Activated naive CD8-positive, alpha-beta T cell treated with anti-CD3 and anti-CD28 coated beads, Interleukin-2, amount 10 ng/mL, durations not matched to agents 7 days and 5 days (primary cell): ENCODE results near the gene SEPTIN8. TPM values are rescaled to one million over a fixed set of nuclear protein-coding genes. Genes with fewer than 3 reads are reported as not detected.
A peak's percentile ranks its signal among the peaks of the same experiment; 100 is the strongest.

Source experiments
- ATAC-seq: fragments of 150-1000 bp; cut with Tn5 transposase; one replicate; pipeline ENCODE4 v1.10.0; 2021; ENCODE audit warnings: low read depth, moderate library complexity
- POLR2A ChIA-PET: fragments of 350-600 bp; sonication (Branson Sonifier 250); formaldehyde crosslinking; loops from one replicate; lab custom pipeline; 2021; ENCODE audit warnings: antibody characterized with exemption; lab: Charles Lee
- DNase-seq: peaks from one replicate; pipeline ENCODE4 v3.0.0; 2021
- H3K27ac Mint-ChIP-seq: one replicate; pipeline ENCODE4 v1.8.0; 2022; ENCODE audit warnings: mild to moderate bottlenecking, mixed read lengths
- H3K27me3 Mint-ChIP-seq: one replicate; pipeline ENCODE4 v1.8.0; 2022; ENCODE audit warnings: mild to moderate bottlenecking, moderate library complexity, mixed read lengths
- H3K36me3 Mint-ChIP-seq: one replicate; pipeline ENCODE4 v1.8.0; 2021; ENCODE audit warnings: mild to moderate bottlenecking, mixed read lengths
- H3K4me1 Mint-ChIP-seq: one replicate; pipeline ENCODE4 v1.8.0; 2021; ENCODE audit warnings: mixed read lengths
- H3K4me3 Mint-ChIP-seq: one replicate; pipeline ENCODE4 v1.8.0; 2022; ENCODE audit warnings: mild to moderate bottlenecking, moderate library complexity, mixed read lengths
- H3K9me3 Mint-ChIP-seq: one replicate; pipeline ENCODE4 v1.8.0; 2021; ENCODE audit warnings: mixed read lengths
- total RNA-seq, 2 experiments: library from RNA; stranded (reverse); gene quantifications; one replicate each; pipeline ENCODE4 v1.2.3, GENCODE V29; 2021

The SEPTIN8 gene
- total RNA-seq, 2 experiments from 2014 or later: 39.2 to 40.4 TPM

DNA sequence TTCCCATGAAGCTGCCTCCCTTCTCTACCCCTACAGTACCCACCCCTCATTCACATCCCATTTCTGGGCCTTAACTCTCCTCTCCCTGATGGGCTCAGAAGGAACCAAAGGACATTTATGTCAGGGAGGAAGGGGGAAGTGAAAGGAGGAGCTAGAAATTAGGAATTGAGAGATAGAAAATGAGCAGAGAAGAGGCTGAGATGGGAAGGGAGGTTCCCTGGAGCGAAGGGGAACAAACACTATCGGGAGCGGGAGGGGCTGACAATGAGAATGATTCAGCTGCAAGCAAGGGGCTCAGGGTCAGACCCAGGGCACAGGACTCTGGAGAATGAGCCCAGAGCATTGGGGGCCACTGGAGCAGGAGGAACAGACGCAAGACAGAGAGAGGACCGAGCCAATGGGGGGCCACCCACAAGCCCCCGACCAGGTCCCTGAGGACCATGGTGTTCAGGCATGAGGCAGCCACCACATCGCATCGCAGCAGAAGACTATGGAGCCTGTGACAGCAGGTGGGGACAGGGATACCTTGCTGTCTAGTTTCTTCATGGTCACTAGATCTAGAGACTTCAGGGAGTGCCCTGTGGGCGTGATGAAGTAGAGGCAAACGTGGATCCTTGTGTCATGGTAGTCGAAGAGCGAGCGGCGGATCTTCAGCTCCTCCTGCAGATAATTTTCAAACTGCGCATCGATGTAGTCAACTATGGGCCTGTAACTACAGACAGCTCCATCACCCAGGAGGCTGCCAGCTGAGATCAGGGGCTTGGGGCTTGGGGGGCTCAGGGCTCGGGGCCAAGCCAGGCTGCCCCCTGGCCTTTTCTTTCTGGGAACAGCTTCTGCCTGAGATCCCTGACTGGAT lies 13.6 kb downstream of the SEPTIN8 start:
- no peaks in the 10 kb centered on the region for H3K9me3 Mint-ChIP-seq
- ATAC-seq (no peak), DNase-seq (no peak)
- H3K27ac Mint-ChIP-seq: no peak overlapping the region
- peaks cover 7% of the 10 kb centered on the region for H3K36me3 Mint-ChIP-seq
- H3K27me3 Mint-ChIP-seq: no peaks in the 10 kb centered on the region
- H3K4me3 Mint-ChIP-seq: no peak overlapping the region
- POLR2A ChIA-PET: no interaction called here
- H3K4me1 Mint-ChIP-seq: no peaks in the 10 kb centered on the region

DNA sequence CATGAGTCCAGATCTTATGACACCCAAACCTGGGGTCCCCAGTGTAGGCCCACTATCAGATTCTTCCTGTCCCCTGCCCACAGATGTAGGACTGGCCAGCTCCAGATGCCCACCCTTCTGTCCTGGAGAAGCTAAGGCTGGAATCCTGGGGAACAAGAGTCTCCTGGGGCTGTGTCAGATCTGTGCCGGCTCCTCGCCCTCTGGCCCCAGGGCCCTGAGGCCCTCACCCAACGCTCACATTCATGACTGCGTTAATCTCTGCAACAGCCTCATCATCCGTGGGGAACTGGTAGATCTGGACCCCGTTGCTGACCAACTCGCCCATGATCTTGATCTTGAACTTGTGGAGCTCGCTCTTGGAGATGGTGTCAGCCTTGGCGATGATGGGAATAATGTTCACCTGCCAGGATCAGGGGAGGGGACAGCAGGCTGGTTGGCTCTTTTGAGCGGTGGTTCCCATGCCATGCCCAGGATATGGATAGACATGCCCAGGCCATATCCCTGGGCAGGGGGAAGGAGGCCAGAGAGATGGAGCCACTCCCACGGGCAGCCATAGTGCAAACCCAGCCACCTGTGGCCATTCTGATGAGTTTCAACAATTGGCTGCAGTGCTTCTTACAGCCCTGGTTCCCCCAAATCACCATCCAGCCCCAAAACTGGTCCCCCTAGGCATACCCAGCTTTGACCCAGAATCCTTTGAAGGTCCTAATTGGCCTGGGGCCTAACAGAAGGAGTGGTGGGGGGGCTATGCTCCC lies 14.6 kb downstream of the SEPTIN8 start:
- no peak overlapping the region for H3K4me3 Mint-ChIP-seq
- ATAC-seq (no peak), DNase-seq (no peak)
- no peaks in the 10 kb centered on the region for H3K4me1 Mint-ChIP-seq
- no peaks in the 10 kb centered on the region for H3K9me3 Mint-ChIP-seq
- POLR2A ChIA-PET: no interaction called here
- H3K36me3 Mint-ChIP-seq: peaks cover 7% of the 10 kb centered on the region
- H3K27ac Mint-ChIP-seq: no peak overlapping the region
- H3K27me3 Mint-ChIP-seq: no peaks in the 10 kb centered on the region

DNA sequence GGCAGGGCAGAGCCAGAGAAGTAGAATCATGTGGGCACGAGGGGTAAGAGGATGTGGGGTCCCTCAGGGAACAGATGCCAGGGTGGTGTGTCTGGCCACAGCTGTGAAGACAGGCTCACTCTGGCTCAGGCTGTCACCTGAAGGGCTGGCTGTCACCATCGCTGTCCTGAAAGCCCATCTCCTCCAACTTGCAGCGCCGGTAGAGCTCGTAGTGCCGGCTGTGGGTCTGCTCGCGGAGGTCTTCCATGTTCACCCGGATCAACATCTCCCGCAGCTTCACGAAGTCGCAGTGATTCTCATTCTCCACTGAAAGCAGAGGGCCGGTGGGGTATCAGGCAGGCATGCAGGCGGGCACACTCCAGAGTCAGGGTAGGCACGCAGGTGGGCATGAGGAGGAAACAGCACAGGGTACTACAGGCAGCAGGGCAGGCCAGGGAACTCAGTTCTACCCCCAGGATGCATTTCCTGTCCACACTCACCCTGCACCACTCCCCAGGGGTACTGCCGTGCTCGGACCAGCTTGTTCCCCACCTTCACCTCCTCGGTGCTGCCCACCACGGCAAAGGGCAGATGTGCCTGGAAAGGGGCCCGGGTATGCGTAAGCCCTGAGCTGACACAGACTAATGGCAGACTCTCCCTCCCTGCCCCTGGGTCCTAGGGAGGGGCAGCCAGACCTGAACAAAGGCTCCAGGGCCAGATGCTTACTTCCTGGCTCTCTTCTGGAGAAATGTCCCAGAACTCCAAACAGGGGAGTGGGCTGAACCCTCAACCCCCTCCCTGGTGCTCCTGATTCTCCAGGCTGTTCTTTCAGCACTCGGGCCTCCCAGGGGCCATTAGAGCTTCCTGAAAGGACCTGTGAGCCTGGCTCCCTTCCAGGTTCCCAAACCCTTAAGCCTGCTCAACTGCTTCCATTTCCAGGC lies 15.5 kb downstream of the SEPTIN8 start:
- POLR2A ChIA-PET: no interaction called here
- no peaks in the 10 kb centered on the region for H3K4me1 Mint-ChIP-seq

DNA sequence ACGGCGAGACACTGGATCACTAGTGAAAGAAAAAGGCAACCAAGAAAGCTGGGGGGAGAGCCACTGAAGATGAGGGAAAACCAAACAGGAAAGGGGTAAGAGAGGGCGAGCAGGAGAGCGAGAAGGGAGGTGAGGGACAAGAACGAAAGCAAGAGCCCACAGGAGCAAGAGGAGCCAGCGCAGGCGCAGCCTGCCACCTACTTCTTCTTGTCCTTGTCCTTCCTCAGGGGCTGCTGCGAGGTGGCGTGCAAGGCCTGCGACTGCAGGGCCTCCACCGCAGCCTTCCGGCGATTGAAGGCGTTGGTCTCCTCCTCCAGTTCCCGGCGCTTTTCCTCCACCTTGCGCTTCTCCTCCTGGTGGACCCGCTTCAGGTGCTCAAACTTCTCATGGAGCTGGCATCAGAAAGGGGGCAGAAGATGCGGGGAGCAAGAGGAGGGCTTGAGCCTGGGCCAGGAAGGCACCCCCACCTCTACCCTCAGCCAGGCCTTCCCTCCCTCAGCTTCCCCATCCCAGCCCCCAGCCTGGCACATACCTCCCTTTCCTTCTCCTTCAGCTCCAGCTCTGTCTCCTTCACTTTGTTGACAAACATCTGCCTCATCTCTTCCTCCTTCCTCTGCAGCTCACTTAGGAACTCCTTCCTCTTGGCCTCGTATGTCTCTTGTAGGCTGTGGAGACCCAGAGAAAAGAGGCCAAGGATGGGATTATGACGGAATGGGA lies 16.3 kb downstream of the SEPTIN8 start:
- H3K27me3 Mint-ChIP-seq: no peaks in the 10 kb centered on the region
- H3K27ac Mint-ChIP-seq: no peak overlapping the region
- no peaks in the 10 kb centered on the region for H3K9me3 Mint-ChIP-seq
- POLR2A ChIA-PET: no interaction called here
- H3K4me1 Mint-ChIP-seq: no peaks in the 10 kb centered on the region
- DNase-seq (no peak), ATAC-seq (no peak)
- H3K4me3 Mint-ChIP-seq: no peak overlapping the region
- H3K36me3 Mint-ChIP-seq: peaks cover 7% of the 10 kb centered on the region

More for the DNA sequence above, 15.5 kb downstream of the SEPTIN8 start:
- no peak overlapping the region for H3K27ac Mint-ChIP-seq
- H3K4me3 Mint-ChIP-seq: no peak overlapping the region
- H3K27me3 Mint-ChIP-seq: no peaks in the 10 kb centered on the region
- H3K9me3 Mint-ChIP-seq: no peaks in the 10 kb centered on the region
- DNase-seq: no peak
- no peak for ATAC-seq
- peaks cover 7% of the 10 kb centered on the region for H3K36me3 Mint-ChIP-seq

DNA sequence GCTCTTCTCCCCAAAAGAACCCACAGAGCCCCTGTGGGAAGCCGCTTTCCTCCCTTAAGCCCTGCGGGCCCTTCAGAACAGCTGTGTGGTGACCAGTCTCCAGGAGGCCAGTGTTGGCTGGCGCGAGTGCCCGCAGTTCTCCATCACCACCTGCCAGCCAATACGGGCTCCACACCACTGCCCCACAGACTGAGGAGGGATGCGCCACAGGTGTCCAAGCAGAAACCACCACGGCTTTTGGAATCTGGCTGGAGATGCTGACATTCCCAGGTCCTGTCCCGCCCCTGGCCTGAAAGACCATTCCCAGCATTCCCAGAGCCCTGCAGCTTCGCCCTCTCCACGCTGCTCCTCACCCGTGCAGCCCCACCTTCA lies 17.0 kb downstream of the SEPTIN8 start:
- ATAC-seq (no peak), DNase-seq (no peak)
- no peaks in the 10 kb centered on the region for H3K27me3 Mint-ChIP-seq
- no peak overlapping the region for H3K27ac Mint-ChIP-seq
- peaks cover 2% of the 10 kb centered on the region for H3K4me1 Mint-ChIP-seq
- no peaks in the 10 kb centered on the region for H3K9me3 Mint-ChIP-seq
- H3K36me3 Mint-ChIP-seq: peaks cover 7% of the 10 kb centered on the region
- POLR2A ChIA-PET: no interaction called here
- H3K4me3 Mint-ChIP-seq: no peak overlapping the region

DNA sequence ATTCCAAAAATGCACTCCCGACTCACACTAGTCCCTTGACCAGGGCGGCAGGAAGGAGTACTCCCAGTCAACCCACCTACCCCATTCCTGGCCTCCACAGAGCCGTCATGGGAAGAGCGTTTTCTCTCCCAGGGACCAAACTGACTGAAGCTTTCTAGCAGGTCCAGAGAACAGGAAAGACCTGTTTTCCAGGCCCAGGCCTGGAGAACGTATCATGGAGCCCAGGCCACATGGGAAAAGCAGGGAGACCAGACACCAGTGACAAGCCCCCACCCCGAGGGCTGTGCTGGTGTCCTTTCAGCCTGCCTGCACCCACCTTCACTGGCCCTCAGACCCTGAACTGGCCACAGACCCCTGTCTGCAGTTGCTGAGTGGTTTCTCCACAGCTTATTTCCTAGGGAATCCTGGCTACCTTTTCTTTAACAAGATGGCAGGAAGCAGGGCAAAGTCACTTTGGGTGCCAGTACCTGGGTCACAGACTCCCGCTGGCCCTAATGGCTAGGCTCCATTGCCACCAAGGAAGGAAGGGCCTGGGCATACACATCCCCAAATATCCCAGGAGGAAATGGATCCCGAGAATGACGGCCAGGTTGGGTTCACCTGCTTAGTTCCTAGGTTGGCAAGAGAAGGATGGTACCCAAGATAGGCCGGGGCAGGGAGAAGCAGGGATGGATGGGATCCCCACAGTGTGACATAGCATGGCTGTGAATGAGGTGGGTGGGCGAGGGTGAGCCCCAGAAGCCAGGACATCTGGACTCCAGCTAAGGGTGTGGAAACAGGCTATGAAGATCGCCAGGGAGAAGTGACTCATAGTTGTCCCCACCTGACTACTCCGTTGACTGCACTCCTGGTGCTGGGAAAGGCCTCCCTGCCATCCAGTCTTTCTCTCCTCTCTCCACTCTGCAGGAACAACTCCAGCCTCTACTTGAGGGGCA lies 17.7 kb downstream of the SEPTIN8 start:
- H3K27ac Mint-ChIP-seq: no peak overlapping the region
- DNase-seq: no peak
- peaks cover 7% of the 10 kb centered on the region for H3K36me3 Mint-ChIP-seq
- peaks cover 7% of the 10 kb centered on the region for H3K4me1 Mint-ChIP-seq
- H3K27me3 Mint-ChIP-seq: no peaks in the 10 kb centered on the region
- H3K9me3 Mint-ChIP-seq: no peaks in the 10 kb centered on the region
- H3K4me3 Mint-ChIP-seq: no peak overlapping the region
- no peak for ATAC-seq
- POLR2A ChIA-PET: no interaction called here

DNA sequence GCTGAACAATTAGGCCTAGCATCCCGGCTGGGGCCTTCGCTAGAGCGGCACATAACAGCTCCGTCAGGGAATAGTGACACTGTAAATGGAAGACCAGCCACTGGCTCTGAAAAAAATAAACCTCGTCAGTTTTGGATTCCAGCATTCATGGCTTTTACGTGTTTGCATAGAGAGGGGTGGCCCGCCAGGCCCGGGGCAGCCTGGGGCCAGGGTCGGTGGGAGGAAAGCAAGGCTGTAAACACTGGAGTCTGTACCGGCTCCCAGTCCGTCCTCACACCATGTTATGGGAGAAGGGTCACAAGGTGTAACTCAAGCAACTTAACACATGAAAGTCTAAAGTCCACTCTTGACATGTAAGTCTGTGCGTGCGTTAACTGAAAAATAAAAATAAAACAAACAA lies 18.6 kb downstream of the SEPTIN8 start:
- ATAC-seq (no peak), DNase-seq (no peak)
- POLR2A ChIA-PET: no interaction called here
- no peaks in the 10 kb centered on the region for H3K9me3 Mint-ChIP-seq
- H3K27me3 Mint-ChIP-seq: no peaks in the 10 kb centered on the region
- no peak overlapping the region for H3K27ac Mint-ChIP-seq
- peaks cover 10% of the 10 kb centered on the region for H3K36me3 Mint-ChIP-seq
- no peak overlapping the region for H3K4me3 Mint-ChIP-seq
- H3K4me1 Mint-ChIP-seq: peaks cover 11% of the 10 kb centered on the region

DNA sequence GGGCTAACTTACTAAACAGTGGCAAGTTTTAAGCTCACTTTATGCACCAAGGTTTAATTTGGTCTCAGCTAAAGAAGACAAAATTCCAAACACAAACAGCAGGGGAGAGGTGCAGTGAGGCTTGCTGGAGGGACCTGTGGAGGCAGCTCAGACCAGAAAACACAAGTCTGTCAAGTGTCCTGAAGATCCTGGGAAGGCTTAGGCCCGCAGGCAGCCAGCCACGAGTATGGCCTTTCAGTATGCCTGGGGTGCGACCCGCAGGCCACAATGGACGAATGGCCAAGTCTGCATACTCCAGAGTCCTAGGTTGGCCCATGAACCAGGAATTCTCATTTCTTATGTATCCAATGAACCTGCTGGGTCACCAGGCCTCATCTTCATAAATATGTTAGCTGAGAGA lies 20.5 kb downstream of the SEPTIN8 start:
- Mint-ChIP-seq H3K9me3 (no peaks in the 10 kb centered on the region), H3K4me3 (no peak overlapping the region), H3K27me3 (no peaks in the 10 kb centered on the region), H3K4me1 (peaks cover 21% of the 10 kb centered on the region), H3K36me3 (peaks cover 22% of the 10 kb centered on the region), H3K27ac (no peak overlapping the region)
- no peak for DNase-seq
- POLR2A ChIA-PET: interaction anchor here (1.1 to 1.4 kb wide), 2 partner anchors 20 to 229 kb away, joined by 3 to 4 read pairs; partner anchors contain the start of gene SEPTIN8
- no peak for ATAC-seq

DNA sequence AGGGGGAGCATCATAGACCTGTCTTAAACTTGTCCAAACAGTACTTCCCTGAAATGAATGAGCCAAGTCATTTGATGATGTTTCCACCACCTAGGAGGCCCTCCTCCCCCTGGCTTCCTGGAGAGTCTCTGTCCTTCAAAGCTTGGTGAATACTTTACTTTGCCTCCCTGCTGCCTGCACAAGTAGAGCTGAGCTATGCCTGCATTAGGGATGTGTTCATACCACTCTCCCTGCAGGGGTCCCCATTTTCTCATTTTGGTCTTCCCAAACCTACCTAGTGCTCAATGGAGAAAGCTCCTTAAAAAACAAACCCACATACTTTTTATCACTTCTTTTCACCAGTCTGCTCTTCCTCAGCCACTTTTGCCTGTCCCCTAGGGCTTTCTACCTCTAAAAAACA lies 22.1 kb downstream of the SEPTIN8 start:
- POLR2A ChIA-PET: no interaction called here
- no peak overlapping the region for H3K27ac Mint-ChIP-seq
- peaks cover 35% of the 10 kb centered on the region for H3K4me1 Mint-ChIP-seq
- no peaks in the 10 kb centered on the region for H3K9me3 Mint-ChIP-seq
- no peaks in the 10 kb centered on the region for H3K27me3 Mint-ChIP-seq
- DNase-seq (no peak), ATAC-seq (peak; percentile 35)
- peaks cover 27% of the 10 kb centered on the region for H3K36me3 Mint-ChIP-seq
- H3K4me3 Mint-ChIP-seq: no peak overlapping the region

DNA sequence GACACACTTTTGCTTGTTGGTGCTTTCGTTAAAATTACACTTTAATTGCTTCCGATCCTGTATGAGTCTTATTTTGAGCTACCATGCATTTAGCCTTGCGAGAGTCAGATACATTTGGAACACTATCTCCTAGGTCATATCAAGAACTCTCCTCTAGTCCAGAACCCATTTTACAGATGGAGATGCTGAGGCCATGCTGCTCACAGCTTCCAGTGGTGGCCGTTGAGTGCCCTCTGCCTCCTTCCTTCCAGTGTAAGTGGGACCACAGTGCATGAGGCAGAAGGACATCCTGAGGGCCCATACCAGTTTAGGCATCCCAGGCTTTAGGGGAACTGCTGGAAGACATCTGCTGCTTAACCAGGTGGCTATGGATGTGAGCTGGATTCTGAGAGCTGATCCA lies 22.9 kb downstream of the SEPTIN8 start:
- Mint-ChIP-seq H3K36me3 (peaks cover 27% of the 10 kb centered on the region), H3K9me3 (no peaks in the 10 kb centered on the region), H3K4me3 (no peak overlapping the region), H3K27me3 (no peaks in the 10 kb centered on the region), H3K27ac (no peak overlapping the region), H3K4me1 (peaks cover 41% of the 10 kb centered on the region)
- DNase-seq (no peak), ATAC-seq (no peak)
- POLR2A ChIA-PET: interaction anchor here (0.6 to 1.3 kb wide), 3 partner anchors 66 to 1302 kb away, joined by 3 to 9 read pairs (median 7); no protein-coding TSS in a partner anchor

DNA sequence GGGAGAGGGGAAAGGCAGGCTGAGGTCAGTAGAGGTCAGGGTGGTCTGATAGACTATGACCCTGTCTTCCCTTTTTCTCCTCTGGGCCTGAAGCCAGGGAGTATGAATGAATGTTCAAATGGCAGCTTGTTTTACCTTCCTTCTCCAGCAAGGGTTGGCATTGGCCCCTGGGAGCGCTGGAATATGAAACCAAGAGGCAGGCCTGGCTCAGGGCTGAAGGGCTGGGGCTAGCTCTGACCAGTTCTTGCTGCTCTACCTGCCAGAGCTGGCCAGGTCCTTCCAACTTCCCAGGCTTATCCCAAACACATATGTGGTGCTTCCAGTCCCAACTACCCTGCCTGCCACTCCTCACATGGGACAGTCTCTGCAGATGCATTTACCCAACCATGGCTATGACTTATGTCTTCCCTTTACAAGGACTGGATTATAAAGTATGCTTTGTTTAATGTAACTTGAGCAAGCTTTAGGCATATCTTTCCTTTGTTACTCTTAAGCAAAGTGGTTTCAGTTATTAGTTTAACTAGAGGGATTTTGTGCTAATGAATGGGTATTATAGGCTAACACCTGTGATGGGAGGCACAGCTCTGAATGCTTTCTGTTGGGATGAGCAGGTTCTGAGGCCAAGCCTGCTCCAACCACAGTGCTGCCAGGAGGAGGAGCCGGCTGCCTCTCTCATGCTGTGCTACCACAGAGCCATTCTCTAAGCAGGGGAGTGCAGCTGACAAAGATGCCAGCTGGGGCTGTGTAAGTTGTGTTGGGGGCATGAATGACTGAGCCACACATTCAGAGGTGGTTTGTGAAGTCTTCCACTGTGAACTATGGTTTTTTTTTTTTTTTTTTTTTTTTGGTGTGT lies 23.7 kb downstream of the SEPTIN8 start:
- Mint-ChIP-seq H3K36me3 (peaks cover 27% of the 10 kb centered on the region), H3K27ac (no peak overlapping the region), H3K4me3 (no peak overlapping the region), H3K4me1 (peaks cover 45% of the 10 kb centered on the region), H3K9me3 (no peaks in the 10 kb centered on the region), H3K27me3 (no peaks in the 10 kb centered on the region)
- DNase-seq: no peak
- ATAC-seq: peak; percentile 62
- POLR2A ChIA-PET: interaction anchor here (0.9 to 1.3 kb wide), 2 partner anchors 67 to 72 kb away, joined by 3 to 9 read pairs; no protein-coding TSS in a partner anchor
